HepG2 (cell line): ENCODE measurements around the gene ZNF507. TPM values are rescaled to one million over a fixed set of nuclear protein-coding genes. Genes with fewer than 3 reads are reported as not detected.

Experiments used
- AHR ChIP-seq: IDR thresholded peaks from 2 replicates; pipeline ENCODE4 v1.6.1; 2018; ENCODE audit warnings: missing genetic modification reagents, missing compliant biosample characterization
- ASH2L ChIP-seq: fragments of 300-600, 200-600 bp; sonication (generic); IDR thresholded peaks from 2 replicates; pipeline ENCODE4 v1.7.0; 2017; ENCODE audit warnings: low read depth, mild to moderate bottlenecking, moderate library complexity, mixed read lengths, low read length; ENCODE audit not compliant: insufficient read length
- ATRX ChIP-seq: sonication (generic); formaldehyde crosslinking; IDR thresholded peaks from 2 replicates; pipeline ENCODE4 v1.4.0; 2020; ENCODE audit warnings: missing genetic modification reagents, borderline replicate concordance
- ETV6 ChIP-seq: sonication (generic); formaldehyde crosslinking; conservative IDR thresholded peaks from 2 replicates; pipeline ENCODE4 v1.4.0; 2020; ENCODE audit warnings: missing genetic modification reagents
- HOXA5 ChIP-seq: sonication (generic); formaldehyde crosslinking; IDR thresholded peaks from 2 replicates; pipeline ENCODE4 v1.4.0; 2020; ENCODE audit warnings: missing genetic modification reagents
- KLF11 ChIP-seq: IDR thresholded peaks from 2 replicates; pipeline ENCODE4 v1.6.1; 2016; ENCODE audit warnings: missing compliant biosample characterization
- KMT2A ChIP-seq: sonication (generic); formaldehyde crosslinking; IDR thresholded peaks from 2 replicates; pipeline ENCODE4 v1.4.0; 2020; ENCODE audit warnings: missing genetic modification reagents
- MXI1 ChIP-seq: IDR thresholded peaks from 3 replicates; pipeline ENCODE4 v1.6.1; 2012; ENCODE audit warnings: low read depth, low read length, inconsistent platforms, borderline replicate concordance
- NFKBIZ ChIP-seq: IDR thresholded peaks from 2 replicates; pipeline ENCODE4 v1.6.1; 2018; ENCODE audit warnings: missing genetic modification reagents, missing compliant biosample characterization
- NKX3-1 ChIP-seq: sonication (generic); formaldehyde crosslinking; IDR thresholded peaks from 2 replicates; pipeline ENCODE4 v1.5.0; 2020; ENCODE audit warnings: missing genetic modification reagents
- TOE1 ChIP-seq: sonication (generic); formaldehyde crosslinking; IDR thresholded peaks from 2 replicates; pipeline ENCODE4 v1.4.0; 2020; ENCODE audit warnings: mild to moderate bottlenecking, missing genetic modification reagents
- ZNF431 ChIP-seq: sonication (generic); formaldehyde crosslinking; IDR thresholded peaks from 2 replicates; pipeline ENCODE4 v1.9.0; 2022; ENCODE audit warnings: missing genetic modification reagents, low read depth, mild to moderate bottlenecking, borderline replicate concordance
- ZNF616 ChIP-seq: sonication (generic); formaldehyde crosslinking; IDR thresholded peaks from 2 replicates; pipeline ENCODE4 v1.5.0; 2020; ENCODE audit warnings: low read depth, mild to moderate bottlenecking, missing genetic modification reagents
- ZNF720 ChIP-seq: sonication (generic); formaldehyde crosslinking; IDR thresholded peaks from 2 replicates; pipeline ENCODE4 v1.4.0; 2020; ENCODE audit warnings: missing genetic modification reagents
- polyA plus RNA-seq, 8 experiments: library from polyadenylated mRNA; depleted of rRNA in 3 of 8; stranded (reverse) in 7 of 8; unstranded in 1 of 8; fragments of >200 nt; fragmentation: Illumina TruSeq in 4 of 8; extraction: Trizol in 4 of 8; gene quantifications; 2 replicates each; pipeline versions ENCODE4 v1.2.1 to v1.2.3, GENCODE V29; 2011 to 2016; ENCODE audit warnings: low read depth in 4 of 8, missing spikeins in 1 of 8, mixed read lengths in 1 of 8; ENCODE audit not compliant: insufficient read depth in 1 of 8
- total RNA-seq, 5 experiments: library from RNA; depleted of rRNA; stranded (reverse); fragments of >200 nt; fragmentation: Illumina TruSeq; extraction: Trizol; gene quantifications; 2 replicates each; pipeline ENCODE4 v1.2.3, GENCODE V29; 2016; ENCODE audit warnings: low read depth in 1 of 5
- TF ChIP-seq, protein P1 (sequence below): sonication (generic); formaldehyde crosslinking; IDR thresholded peaks from 2 replicates; pipeline ENCODE4 v1.4.0; 2020; ENCODE audit warnings: missing genetic modification reagents, mild to moderate bottlenecking, borderline replicate concordance
- TF ChIP-seq, protein P2 (sequence below): sonication (generic); formaldehyde crosslinking; IDR thresholded peaks from 2 replicates; pipeline ENCODE4 v1.8.1; 2023; ENCODE audit warnings: mild to moderate bottlenecking, moderate library complexity, missing genetic modification reagents
- TF ChIP-seq, protein P3 (sequence below): sonication (generic); formaldehyde crosslinking; IDR thresholded peaks from 2 replicates; pipeline ENCODE4 v1.9.0; 2021; ENCODE audit warnings: missing genetic modification reagents, borderline replicate concordance
- TF ChIP-seq, protein P4 (sequence below): sonication (generic); formaldehyde crosslinking; IDR thresholded peaks from 2 replicates; pipeline ENCODE4 v1.9.0; 2022; ENCODE audit warnings: missing genetic modification reagents, mild to moderate bottlenecking, borderline replicate concordance
- TF ChIP-seq, protein P5 (sequence below): sonication (generic); formaldehyde crosslinking; IDR thresholded peaks from 2 replicates; pipeline ENCODE4 v1.5.0; 2020; ENCODE audit warnings: missing genetic modification reagents

The ZNF507 gene
- total and polyA plus RNA-seq, 2 of the 13 experiments (the other 11 are each of a cell fraction or from before 2014, with no cell fraction given), result 7.3 to 10.9 TPM

DNA sequence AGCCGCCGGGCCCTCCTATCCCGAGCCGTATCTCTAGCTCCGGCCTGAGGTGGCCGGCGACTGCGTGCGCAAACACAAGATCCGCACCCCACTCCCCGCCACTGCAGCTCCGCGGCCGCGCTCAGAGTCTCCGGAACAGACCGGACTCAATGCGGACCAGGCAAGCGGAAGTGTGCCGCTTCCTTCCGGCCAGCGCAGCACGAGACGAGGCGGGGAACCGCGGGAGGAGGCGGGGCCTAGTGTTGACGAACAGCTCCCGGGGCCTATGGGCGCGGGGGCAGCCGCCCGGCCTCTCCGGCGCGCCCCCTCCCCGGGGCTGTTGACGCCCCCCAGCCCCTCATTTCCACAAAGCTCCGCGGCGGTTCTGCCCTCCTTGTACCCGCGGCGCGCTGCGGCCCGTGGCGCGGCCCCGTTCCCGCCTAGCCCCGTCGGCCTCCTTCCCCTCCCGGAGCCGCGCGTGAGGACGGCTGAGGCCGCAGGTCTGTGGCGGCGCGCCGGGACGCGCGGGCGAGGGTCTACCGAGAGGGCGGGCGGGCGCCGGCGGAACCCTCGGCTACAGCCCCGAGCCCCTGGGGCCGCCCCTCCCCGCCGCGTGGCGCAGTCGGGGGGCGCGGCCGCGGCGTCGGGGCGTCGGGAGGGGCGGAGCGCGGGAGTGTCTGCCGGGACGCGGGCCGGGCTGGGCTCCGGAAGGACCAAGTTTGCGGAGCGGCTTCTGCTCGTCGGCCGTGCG, 60.2 kb downstream of the ZNF507 start, which contains the start of gene DPY19L3 (continued):
- TF ChIP-seq, protein P1, sequence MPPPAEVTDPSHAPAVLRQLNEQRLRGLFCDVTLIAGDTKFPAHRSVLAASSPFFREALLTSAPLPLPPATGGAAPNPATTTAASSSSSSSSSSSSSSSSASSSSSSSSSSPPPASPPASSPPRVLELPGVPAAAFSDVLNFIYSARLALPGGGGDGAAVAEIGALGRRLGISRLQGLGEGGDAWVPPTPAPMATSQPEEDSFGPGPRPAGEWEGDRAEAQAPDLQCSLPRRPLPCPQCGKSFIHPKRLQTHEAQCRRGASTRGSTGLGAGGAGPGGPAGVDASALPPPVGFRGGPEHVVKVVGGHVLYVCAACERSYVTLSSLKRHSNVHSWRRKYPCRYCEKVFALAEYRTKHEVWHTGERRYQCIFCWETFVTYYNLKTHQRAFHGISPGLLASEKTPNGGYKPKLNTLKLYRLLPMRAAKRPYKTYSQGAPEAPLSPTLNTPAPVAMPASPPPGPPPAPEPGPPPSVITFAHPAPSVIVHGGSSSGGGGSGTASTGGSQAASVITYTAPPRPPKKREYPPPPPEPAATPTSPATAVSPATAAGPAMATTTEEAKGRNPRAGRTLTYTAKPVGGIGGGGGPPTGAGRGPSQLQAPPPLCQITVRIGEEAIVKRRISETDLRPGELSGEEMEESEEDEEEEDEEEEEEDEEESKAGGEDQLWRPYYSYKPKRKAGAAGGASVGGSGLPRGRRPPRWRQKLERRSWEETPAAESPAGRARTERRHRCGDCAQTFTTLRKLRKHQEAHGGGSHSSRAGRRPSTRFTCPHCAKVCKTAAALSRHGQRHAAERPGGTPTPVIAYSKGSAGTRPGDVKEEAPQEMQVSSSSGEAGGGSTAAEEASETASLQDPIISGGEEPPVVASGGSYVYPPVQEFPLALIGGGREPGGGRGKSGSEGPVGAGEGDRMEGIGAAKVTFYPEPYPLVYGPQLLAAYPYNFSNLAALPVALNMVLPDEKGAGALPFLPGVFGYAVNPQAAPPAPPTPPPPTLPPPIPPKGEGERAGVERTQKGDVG (CRISPR knock-in tag), result no peak
- TF ChIP-seq ASH2L (peak; percentile 86), KMT2A (CRISPR knock-in tag) (peak; percentile 79; the same call in 1 of the 2 replicates), NKX3-1 (CRISPR knock-in tag) (no peak; the same call in 1 of the 2 replicates), AHR (CRISPR knock-in tag) (no peak), ZNF720 (CRISPR knock-in tag) (no peak), HOXA5 (CRISPR knock-in tag) (no peak; the same call in 1 of the 2 replicates), TOE1 (CRISPR knock-in tag) (peak; percentile 54; the same call in 1 of the 2 replicates), ATRX (CRISPR knock-in tag) (no peak), KLF11 (peak; percentile 59; the same call in 1 of the 2 replicates), MXI1 (peak; percentile 68; the same call in 1 of the 3 replicates), ZNF616 (no peak; the same call in 1 of the 2 replicates), NFKBIZ (CRISPR knock-in tag) (no peak), ZNF431 (CRISPR knock-in tag) (0 out of 2 replicates have a peak, but pooled peaks have one; percentile 54), ETV6 (CRISPR knock-in tag) (no peak; the same call in 1 of the 2 replicates)
- TF ChIP-seq, protein P2, sequence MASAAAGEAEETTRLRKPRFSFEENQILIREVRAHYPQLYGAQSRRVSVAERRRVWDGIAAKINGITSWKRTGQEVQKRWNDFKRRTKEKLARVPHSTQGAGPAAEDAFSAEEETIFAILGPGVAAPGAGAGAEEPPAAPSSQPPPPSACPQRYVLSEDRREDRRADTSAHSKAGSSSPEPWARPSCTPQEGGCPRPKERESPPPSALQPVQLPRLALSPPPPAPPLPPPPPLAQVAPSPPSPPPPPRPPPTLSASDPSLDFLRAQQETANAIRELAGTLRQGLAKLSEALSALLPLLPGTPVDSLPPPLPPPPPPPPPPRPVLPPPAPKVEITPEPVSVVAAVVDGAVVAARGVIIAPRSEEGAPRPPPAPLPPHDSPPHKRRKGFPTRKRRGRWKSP (CRISPR knock-in tag), result 0 out of 2 replicates have a peak, but pooled peaks have one; percentile 1
- TF ChIP-seq, protein P3, sequence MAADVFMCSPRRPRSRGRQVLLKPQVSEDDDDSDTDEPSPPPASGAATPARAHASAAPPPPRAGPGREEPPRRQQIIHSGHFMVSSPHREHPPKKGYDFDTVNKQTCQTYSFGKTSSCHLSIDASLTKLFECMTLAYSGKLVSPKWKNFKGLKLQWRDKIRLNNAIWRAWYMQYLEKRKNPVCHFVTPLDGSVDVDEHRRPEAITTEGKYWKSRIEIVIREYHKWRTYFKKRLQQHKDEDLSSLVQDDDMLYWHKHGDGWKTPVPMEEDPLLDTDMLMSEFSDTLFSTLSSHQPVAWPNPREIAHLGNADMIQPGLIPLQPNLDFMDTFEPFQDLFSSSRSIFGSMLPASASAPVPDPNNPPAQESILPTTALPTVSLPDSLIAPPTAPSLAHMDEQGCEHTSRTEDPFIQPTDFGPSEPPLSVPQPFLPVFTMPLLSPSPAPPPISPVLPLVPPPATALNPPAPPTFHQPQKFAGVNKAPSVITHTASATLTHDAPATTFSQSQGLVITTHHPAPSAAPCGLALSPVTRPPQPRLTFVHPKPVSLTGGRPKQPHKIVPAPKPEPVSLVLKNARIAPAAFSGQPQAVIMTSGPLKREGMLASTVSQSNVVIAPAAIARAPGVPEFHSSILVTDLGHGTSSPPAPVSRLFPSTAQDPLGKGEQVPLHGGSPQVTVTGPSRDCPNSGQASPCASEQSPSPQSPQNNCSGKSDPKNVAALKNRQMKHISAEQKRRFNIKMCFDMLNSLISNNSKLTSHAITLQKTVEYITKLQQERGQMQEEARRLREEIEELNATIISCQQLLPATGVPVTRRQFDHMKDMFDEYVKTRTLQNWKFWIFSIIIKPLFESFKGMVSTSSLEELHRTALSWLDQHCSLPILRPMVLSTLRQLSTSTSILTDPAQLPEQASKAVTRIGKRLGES (CRISPR knock-in tag), result no peak
- TF ChIP-seq, protein P4, sequence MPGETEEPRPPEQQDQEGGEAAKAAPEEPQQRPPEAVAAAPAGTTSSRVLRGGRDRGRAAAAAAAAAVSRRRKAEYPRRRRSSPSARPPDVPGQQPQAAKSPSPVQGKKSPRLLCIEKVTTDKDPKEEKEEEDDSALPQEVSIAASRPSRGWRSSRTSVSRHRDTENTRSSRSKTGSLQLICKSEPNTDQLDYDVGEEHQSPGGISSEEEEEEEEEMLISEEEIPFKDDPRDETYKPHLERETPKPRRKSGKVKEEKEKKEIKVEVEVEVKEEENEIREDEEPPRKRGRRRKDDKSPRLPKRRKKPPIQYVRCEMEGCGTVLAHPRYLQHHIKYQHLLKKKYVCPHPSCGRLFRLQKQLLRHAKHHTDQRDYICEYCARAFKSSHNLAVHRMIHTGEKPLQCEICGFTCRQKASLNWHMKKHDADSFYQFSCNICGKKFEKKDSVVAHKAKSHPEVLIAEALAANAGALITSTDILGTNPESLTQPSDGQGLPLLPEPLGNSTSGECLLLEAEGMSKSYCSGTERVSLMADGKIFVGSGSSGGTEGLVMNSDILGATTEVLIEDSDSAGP, result peak; percentile 65; the same call in 1 of the 2 replicates
- TF ChIP-seq, protein P5, sequence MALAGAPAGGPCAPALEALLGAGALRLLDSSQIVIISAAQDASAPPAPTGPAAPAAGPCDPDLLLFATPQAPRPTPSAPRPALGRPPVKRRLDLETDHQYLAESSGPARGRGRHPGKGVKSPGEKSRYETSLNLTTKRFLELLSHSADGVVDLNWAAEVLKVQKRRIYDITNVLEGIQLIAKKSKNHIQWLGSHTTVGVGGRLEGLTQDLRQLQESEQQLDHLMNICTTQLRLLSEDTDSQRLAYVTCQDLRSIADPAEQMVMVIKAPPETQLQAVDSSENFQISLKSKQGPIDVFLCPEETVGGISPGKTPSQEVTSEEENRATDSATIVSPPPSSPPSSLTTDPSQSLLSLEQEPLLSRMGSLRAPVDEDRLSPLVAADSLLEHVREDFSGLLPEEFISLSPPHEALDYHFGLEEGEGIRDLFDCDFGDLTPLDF (CRISPR knock-in tag), result peak; percentile 57; the same call in 1 of the 2 replicates
